Neural cell (in vitro differentiated cells): Measurements from ENCODE around the gene GIPC1. TPM values are rescaled to one million over a fixed set of nuclear protein-coding genes. Genes with fewer than 3 reads are reported as not detected.

ENCODE experiments used
- H2AFZ ChIP-seq: fragments of 200-600, 300-800 bp; sonication (generic), shearing (Covaris generic); 2 replicates; pipeline ENCODE4 v1.6.0; 2014; ENCODE audit warnings: low read depth, mild to moderate bottlenecking, antibody characterized with exemption, low read length, moderate library complexity
- H3F3A ChIP-seq: fragments of 200-600 bp; shearing (Covaris generic); 2 replicates; pipeline ENCODE4 v1.6.1; 2016; ENCODE audit warnings: mild to moderate bottlenecking, moderate library complexity, mixed read lengths, antibody characterized with exemption, low read length; ENCODE audit not compliant: insufficient read depth, poor library complexity, severe bottlenecking
- H3K27ac ChIP-seq: fragments of 200-600, 300-800 bp; sonication (generic), shearing (Covaris generic); 2 replicates; pipeline ENCODE4 v1.5.1; 2014; ENCODE audit warnings: mild to moderate bottlenecking, low read length, moderate library complexity
- H3K27me3 ChIP-seq: fragments of 300-800, 200-600 bp; sonication (generic), shearing (Covaris generic); 2 replicates; pipeline ENCODE4 v1.6.0; 2014; ENCODE audit warnings: mild to moderate bottlenecking, low read depth, low read length, moderate library complexity; ENCODE audit not compliant: insufficient read depth
- H3K36me3 ChIP-seq: fragments of 300-800, 200-600 bp; sonication (generic), shearing (Covaris generic); 2 replicates; pipeline ENCODE4 v1.5.1; 2014; ENCODE audit warnings: mild to moderate bottlenecking, antibody characterized with exemption, low read length, moderate library complexity; ENCODE audit not compliant: insufficient read depth
- H3K4me2 ChIP-seq: fragments of 300-800, 200-600 bp; sonication (generic), shearing (Covaris generic); 2 replicates; pipeline ENCODE4 v1.6.0; 2014; ENCODE audit warnings: mild to moderate bottlenecking, low read length
- H3K4me3 ChIP-seq: fragments of 300-800, 200-600 bp; sonication (generic), shearing (Covaris generic); 2 replicates; pipeline ENCODE4 v1.5.1; 2014; ENCODE audit warnings: mild to moderate bottlenecking, low read length, moderate library complexity
- H3K79me2 ChIP-seq: fragments of 200-600 bp; shearing (Covaris generic); replicated peaks from 2 replicates; pipeline ENCODE4 v1.6.0; 2014; ENCODE audit warnings: mild to moderate bottlenecking, low read length, moderate library complexity; ENCODE audit not compliant: insufficient read depth
- H3K9ac ChIP-seq: fragments of 300-800, 200-600 bp; sonication (generic), shearing (Covaris generic); 2 replicates; pipeline ENCODE4 v1.6.1; 2016; ENCODE audit warnings: mild to moderate bottlenecking, low read length, mixed read lengths
- H3K9me2 ChIP-seq: fragments of 200-600 bp; shearing (Covaris generic); 2 replicates; pipeline ENCODE4 v1.6.1; 2016; ENCODE audit warnings: mild to moderate bottlenecking, low read length, mixed read lengths; ENCODE audit not compliant: insufficient read depth
- H3K9me3 ChIP-seq: fragments of 200-600, 300-800 bp; sonication (generic), shearing (Covaris generic); 2 replicates; pipeline ENCODE4 v1.6.1; 2016; ENCODE audit warnings: mild to moderate bottlenecking, mixed run types, low read length, moderate library complexity, mixed read lengths
- H4K20me1 ChIP-seq: fragments of 200-600 bp; shearing (Covaris generic); 2 replicates; pipeline ENCODE4 v1.6.1; 2016; ENCODE audit warnings: mild to moderate bottlenecking, mixed run types; ENCODE audit not compliant: insufficient read depth
- CTCF ChIP-seq: fragments of 450-650 bp; IDR thresholded peaks from 2 replicates; pipeline ENCODE4 v1.5.1; 2014; ENCODE audit warnings: antibody characterized with exemption, mild to moderate bottlenecking, moderate library complexity; ENCODE audit not compliant: poor library complexity, severe bottlenecking
- EP300 ChIP-seq: fragments of 450-650 bp; conservative IDR thresholded peaks from 2 replicates; pipeline ENCODE4 v1.6.1; 2014; ENCODE audit warnings: antibody characterized with exemption, mild to moderate bottlenecking, moderate library complexity; ENCODE audit not compliant: poor library complexity, severe bottlenecking
- EZH2 ChIP-seq: fragments of 200-600, 300-800 bp; shearing (Covaris generic), sonication (generic); IDR thresholded peaks from 2 replicates; pipeline ENCODE4 v1.6.1; 2014; ENCODE audit warnings: antibody characterized with exemption, low read length, borderline replicate concordance, mild to moderate bottlenecking; ENCODE audit not compliant: insufficient read depth, poor library complexity, severe bottlenecking
- MXI1 ChIP-seq: fragments of 450-650 bp; conservative IDR thresholded peaks from 2 replicates; pipeline ENCODE4 v1.6.1; 2014; ENCODE audit warnings: antibody characterized with exemption, mild to moderate bottlenecking; ENCODE audit not compliant: poor library complexity, severe bottlenecking
- POLR2AphosphoS5 ChIP-seq: IDR thresholded peaks from 2 replicates; pipeline ENCODE4 v1.6.1; 2012
- RAD21 ChIP-seq: fragments of 450-650 bp; conservative IDR thresholded peaks from 2 replicates; pipeline ENCODE4 v1.6.1; 2014; ENCODE audit warnings: antibody characterized with exemption, mild to moderate bottlenecking, moderate library complexity
- SMC3 ChIP-seq: fragments of 450-650 bp; conservative IDR thresholded peaks from 2 replicates; pipeline ENCODE4 v1.6.1; 2014; ENCODE audit warnings: antibody characterized with exemption, mild to moderate bottlenecking, moderate library complexity; ENCODE audit not compliant: poor library complexity
- TAF1 ChIP-seq: IDR thresholded peaks from 2 replicates; pipeline ENCODE4 v1.6.1; 2012; ENCODE audit warnings: low read depth
- polyA plus RNA-seq: library from polyadenylated mRNA; depleted of rRNA; stranded (reverse); fragments of >200 nt; gene quantifications from 2 replicates; pipeline ENCODE4 v1.2.3, GENCODE V29; 2014
- TF ChIP-seq, protein P1 (sequence below): IDR thresholded peaks from 2 replicates; pipeline ENCODE4 v1.6.1; 2012; ENCODE audit warnings: borderline replicate concordance

GIPC1 gene
- polyA plus RNA-seq, 1 donor from 2014 or later, result 128 TPM

DNA sequence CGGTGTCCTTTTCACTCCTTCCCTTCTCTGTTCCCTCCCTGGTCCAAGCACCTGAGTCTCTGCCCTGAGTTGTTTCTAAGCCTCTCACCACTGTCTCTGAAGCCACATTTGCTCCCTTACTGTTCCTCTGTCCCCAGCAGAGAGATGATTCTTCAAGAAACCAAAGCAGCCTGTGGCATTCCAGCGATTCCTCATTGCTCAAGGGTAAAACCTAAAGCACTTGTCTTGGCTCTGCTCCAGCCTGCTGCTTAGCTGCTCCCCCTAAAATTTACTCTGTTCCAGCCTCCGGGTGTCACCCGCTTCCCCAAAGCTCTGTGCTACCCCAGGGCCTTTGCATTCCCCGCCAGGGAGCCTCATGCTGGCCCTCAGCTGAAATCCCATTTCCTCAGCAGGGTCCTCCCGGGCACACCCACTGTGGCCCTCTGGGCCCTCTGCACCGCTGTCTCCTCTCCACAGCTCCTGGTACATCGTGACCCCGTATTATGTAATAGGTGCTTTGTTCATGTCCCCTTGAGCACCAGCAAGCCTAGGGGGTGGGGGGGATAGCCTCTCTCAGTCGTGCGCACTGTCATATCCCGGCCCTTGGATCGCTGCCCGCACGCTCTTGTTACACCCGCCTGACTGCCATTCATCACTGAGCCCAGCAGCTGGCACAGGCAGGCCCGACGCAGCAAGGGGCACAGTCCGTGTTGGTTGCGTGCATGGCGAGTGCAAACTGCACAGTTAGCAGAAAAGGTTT, 49.2 kb upstream of the GIPC1 start:
- H3F3A ChIP-seq, result no peaks in the 10 kb centered on the region
- H4K20me1 ChIP-seq, result no peaks in the 10 kb centered on the region
- H3K36me3 ChIP-seq, result no peaks in the 10 kb centered on the region
- TF ChIP-seq, protein P1, sequence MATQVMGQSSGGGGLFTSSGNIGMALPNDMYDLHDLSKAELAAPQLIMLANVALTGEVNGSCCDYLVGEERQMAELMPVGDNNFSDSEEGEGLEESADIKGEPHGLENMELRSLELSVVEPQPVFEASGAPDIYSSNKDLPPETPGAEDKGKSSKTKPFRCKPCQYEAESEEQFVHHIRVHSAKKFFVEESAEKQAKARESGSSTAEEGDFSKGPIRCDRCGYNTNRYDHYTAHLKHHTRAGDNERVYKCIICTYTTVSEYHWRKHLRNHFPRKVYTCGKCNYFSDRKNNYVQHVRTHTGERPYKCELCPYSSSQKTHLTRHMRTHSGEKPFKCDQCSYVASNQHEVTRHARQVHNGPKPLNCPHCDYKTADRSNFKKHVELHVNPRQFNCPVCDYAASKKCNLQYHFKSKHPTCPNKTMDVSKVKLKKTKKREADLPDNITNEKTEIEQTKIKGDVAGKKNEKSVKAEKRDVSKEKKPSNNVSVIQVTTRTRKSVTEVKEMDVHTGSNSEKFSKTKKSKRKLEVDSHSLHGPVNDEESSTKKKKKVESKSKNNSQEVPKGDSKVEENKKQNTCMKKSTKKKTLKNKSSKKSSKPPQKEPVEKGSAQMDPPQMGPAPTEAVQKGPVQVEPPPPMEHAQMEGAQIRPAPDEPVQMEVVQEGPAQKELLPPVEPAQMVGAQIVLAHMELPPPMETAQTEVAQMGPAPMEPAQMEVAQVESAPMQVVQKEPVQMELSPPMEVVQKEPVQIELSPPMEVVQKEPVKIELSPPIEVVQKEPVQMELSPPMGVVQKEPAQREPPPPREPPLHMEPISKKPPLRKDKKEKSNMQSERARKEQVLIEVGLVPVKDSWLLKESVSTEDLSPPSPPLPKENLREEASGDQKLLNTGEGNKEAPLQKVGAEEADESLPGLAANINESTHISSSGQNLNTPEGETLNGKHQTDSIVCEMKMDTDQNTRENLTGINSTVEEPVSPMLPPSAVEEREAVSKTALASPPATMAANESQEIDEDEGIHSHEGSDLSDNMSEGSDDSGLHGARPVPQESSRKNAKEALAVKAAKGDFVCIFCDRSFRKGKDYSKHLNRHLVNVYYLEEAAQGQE, result no peak
- TF ChIP-seq TAF1 (no peak), SMC3 (no peak), EP300 (no peak), POLR2AphosphoS5 (no peak), CTCF (no peak), RAD21 (no peak)
- H2AFZ ChIP-seq, result no peak overlapping the region
- no peak overlapping the region for H3K9ac ChIP-seq
- no peak overlapping the region for H3K4me2 ChIP-seq
- no peaks in the 10 kb centered on the region for H3K27me3 ChIP-seq
- H3K9me3 ChIP-seq, result no peaks in the 10 kb centered on the region
- no peak overlapping the region for H3K4me3 ChIP-seq
- H3K27ac ChIP-seq, result no peak overlapping the region
- H3K9me2 ChIP-seq, result no peaks in the 10 kb centered on the region
- peaks cover 2% of the 10 kb centered on the region for H3K79me2 ChIP-seq

- no peaks in the 10 kb centered on the region for H3K9me3 ChIP-seq
- H3K9me2 ChIP-seq, result no peaks in the 10 kb centered on the region
- no peaks in the 10 kb centered on the region for H3F3A ChIP-seq
- H3K27ac ChIP-seq, result no peak overlapping the region
- no peak overlapping the region for H3K4me2 ChIP-seq
- H2AFZ ChIP-seq, result no peak overlapping the region
- H3K9ac ChIP-seq, result no peak overlapping the region
- no peaks in the 10 kb centered on the region for H4K20me1 ChIP-seq
- H3K27me3 ChIP-seq, result no peaks in the 10 kb centered on the region
- H3K36me3 ChIP-seq, result no peaks in the 10 kb centered on the region
- no peak for TF ChIP-seq EP300
- TF ChIP-seq POLR2AphosphoS5, result no peak
- H3K4me3 ChIP-seq, result no peak overlapping the region
- peaks cover 2% of the 10 kb centered on the region for H3K79me2 ChIP-seq
These were observed 48.1 kb upstream of the GIPC1 start for GRCh38 chr19:14544047-14544446.

DNA sequence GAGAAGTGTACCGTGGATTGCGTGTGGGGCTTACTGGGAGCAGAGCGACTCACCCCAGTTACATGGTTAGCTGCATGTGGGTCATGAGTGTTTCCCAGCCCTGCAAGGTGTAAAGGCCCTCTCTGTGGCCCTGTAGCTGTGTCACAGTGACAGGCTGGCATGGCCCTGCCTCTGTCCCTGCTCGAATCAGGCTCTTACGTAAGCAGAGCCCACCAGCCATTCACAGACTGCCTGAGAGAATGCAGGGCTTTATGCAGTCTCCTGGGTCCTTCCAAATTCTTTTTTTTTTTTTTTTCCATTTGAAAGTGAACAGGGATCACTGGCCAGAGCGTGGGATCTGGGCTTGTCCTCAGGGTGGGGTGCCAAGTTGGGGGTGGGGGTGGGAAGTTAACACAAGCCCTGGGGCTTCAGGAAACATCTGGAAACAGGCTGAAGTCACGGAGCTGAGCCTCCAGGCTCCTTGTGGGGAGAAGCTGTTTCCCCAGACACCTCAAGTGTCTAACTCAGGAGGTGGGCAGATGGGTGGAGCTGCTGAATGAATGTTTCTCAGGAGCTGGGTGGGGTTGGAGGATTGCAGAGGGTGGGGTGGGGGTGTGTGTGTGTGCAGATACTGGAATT, 46.9 kb upstream of the GIPC1 start:
- no peak overlapping the region for H3K27ac ChIP-seq
- H3K4me3 ChIP-seq, result no peak overlapping the region
- H3K36me3 ChIP-seq, result no peaks in the 10 kb centered on the region
- no peaks in the 10 kb centered on the region for H3K9me3 ChIP-seq
- H3F3A ChIP-seq, result no peaks in the 10 kb centered on the region
- H3K4me2 ChIP-seq, result no peak overlapping the region
- H2AFZ ChIP-seq, result no peak overlapping the region
- no peak overlapping the region for H3K9ac ChIP-seq
- H3K27me3 ChIP-seq, result no peaks in the 10 kb centered on the region
- H3K79me2 ChIP-seq, result peaks cover 2% of the 10 kb centered on the region
- H4K20me1 ChIP-seq, result no peaks in the 10 kb centered on the region
- no peaks in the 10 kb centered on the region for H3K9me2 ChIP-seq
- TF ChIP-seq TAF1 (no peak), MXI1 (no peak), SMC3 (no peak), POLR2AphosphoS5 (no peak), EP300 (no peak), RAD21 (no peak), EZH2 (no peak)
- TF ChIP-seq, protein P1, result no peak
